ENCODE measurements around the gene PSMG4.

The PSMG4 gene

GRCh38 chr6:3220366-3220765 is 38.4 kb upstream of the PSMG4 start:
- TF ChIP-seq, protein P1, sequence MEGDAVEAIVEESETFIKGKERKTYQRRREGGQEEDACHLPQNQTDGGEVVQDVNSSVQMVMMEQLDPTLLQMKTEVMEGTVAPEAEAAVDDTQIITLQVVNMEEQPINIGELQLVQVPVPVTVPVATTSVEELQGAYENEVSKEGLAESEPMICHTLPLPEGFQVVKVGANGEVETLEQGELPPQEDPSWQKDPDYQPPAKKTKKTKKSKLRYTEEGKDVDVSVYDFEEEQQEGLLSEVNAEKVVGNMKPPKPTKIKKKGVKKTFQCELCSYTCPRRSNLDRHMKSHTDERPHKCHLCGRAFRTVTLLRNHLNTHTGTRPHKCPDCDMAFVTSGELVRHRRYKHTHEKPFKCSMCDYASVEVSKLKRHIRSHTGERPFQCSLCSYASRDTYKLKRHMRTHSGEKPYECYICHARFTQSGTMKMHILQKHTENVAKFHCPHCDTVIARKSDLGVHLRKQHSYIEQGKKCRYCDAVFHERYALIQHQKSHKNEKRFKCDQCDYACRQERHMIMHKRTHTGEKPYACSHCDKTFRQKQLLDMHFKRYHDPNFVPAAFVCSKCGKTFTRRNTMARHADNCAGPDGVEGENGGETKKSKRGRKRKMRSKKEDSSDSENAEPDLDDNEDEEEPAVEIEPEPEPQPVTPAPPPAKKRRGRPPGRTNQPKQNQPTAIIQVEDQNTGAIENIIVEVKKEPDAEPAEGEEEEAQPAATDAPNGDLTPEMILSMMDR (IDR thresholded peaks at IDR 0.05; ENCODE audit: poor library complexity, severe bottlenecking) = no peak
- H3K36me3 ChIP-seq (ENCODE audit: low read depth) = no peaks in the 10 kb centered on the region
- DNase-seq (ENCODE audit: low spot score) (no peak), ATAC-seq (ENCODE audit: low read depth) (no peak)
- no peak overlapping the region for H3K27ac ChIP-seq (ENCODE audit: poor library complexity, severe bottlenecking)
- no peaks in the 10 kb centered on the region for H3K4me1 ChIP-seq (ENCODE audit: insufficient read depth, poor library complexity, severe bottlenecking)
- H3K27me3 ChIP-seq (ENCODE audit: insufficient read depth, poor library complexity, severe bottlenecking) = no peaks in the 10 kb centered on the region
- H3K9me3 ChIP-seq (ENCODE audit: severe bottlenecking) = peaks cover 1% of the 10 kb centered on the region
- no peak overlapping the region for H3K4me3 ChIP-seq (ENCODE audit: severe bottlenecking)

GRCh38 chr6:3221578-3221977 is 37.2 kb upstream of the PSMG4 start:
- Histone ChIP-seq H3K4me1 (ENCODE audit: insufficient read depth, poor library complexity, severe bottlenecking) (no peaks in the 10 kb centered on the region), H3K4me3 (ENCODE audit: severe bottlenecking) (no peak overlapping the region), H3K27ac (ENCODE audit: poor library complexity, severe bottlenecking) (no peak overlapping the region), H3K9me3 (ENCODE audit: severe bottlenecking) (peaks cover 1% of the 10 kb centered on the region), H3K27me3 (ENCODE audit: insufficient read depth, poor library complexity, severe bottlenecking) (peaks cover 7% of the 10 kb centered on the region), H3K36me3 (ENCODE audit: low read depth) (no peaks in the 10 kb centered on the region)
- DNase-seq (ENCODE audit: low spot score) = no peak
- TF ChIP-seq, protein P1 (IDR thresholded peaks at IDR 0.05; ENCODE audit: poor library complexity, severe bottlenecking) = no peak
- no peak for ATAC-seq (ENCODE audit: low read depth)

GRCh38 chr6:3222506-3223038 is 36.2 kb upstream of the PSMG4 start:
- TF ChIP-seq, protein P1 (IDR thresholded peaks at IDR 0.05; ENCODE audit: poor library complexity, severe bottlenecking) = no peak
- DNase-seq (ENCODE audit: low spot score) (no peak), ATAC-seq (ENCODE audit: low read depth) (no peak)
- Histone ChIP-seq H3K27ac (ENCODE audit: poor library complexity, severe bottlenecking) (no peak overlapping the region), H3K27me3 (ENCODE audit: insufficient read depth, poor library complexity, severe bottlenecking) (peaks cover 17% of the 10 kb centered on the region), H3K9me3 (ENCODE audit: severe bottlenecking) (peaks cover 1% of the 10 kb centered on the region), H3K4me1 (ENCODE audit: insufficient read depth, poor library complexity, severe bottlenecking) (no peaks in the 10 kb centered on the region), H3K4me3 (ENCODE audit: severe bottlenecking) (no peak overlapping the region), H3K36me3 (ENCODE audit: low read depth) (no peaks in the 10 kb centered on the region)

DNA sequence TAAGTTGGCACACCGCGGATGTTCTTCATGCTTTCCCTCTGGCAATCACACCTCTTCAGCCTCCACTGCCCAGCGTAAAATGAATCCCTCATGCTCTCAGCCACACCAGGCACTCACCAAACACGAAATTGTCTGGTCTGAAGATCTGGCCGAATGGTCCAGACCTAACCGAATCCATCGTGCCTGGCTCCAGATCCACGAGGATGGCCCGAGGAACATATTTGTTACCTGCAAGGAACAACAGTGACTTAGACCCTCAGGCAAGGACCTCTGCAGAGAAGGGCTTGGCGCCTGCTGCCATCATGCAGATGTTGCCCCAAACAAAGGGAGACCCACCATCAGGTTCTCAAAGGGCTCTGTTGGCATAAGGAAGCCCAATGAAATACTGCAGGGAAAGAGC is 32.7 kb upstream of the PSMG4 start:
- TF ChIP-seq, protein P1 (IDR thresholded peaks at IDR 0.05; ENCODE audit: poor library complexity, severe bottlenecking) = no peak
- Histone ChIP-seq H3K27me3 (ENCODE audit: insufficient read depth, poor library complexity, severe bottlenecking) (peaks cover 48% of the 10 kb centered on the region), H3K36me3 (ENCODE audit: low read depth) (no peaks in the 10 kb centered on the region), H3K4me3 (ENCODE audit: severe bottlenecking) (no peak overlapping the region), H3K9me3 (ENCODE audit: severe bottlenecking) (no peaks in the 10 kb centered on the region), H3K27ac (ENCODE audit: poor library complexity, severe bottlenecking) (no peak overlapping the region), H3K4me1 (ENCODE audit: insufficient read depth, poor library complexity, severe bottlenecking) (no peaks in the 10 kb centered on the region)
- no peak for DNase-seq (ENCODE audit: low spot score)
- ATAC-seq (ENCODE audit: low read depth) = no peak

- Histone ChIP-seq H3K4me3 (ENCODE audit: severe bottlenecking) (peak overlapping the region; percentile 26), H3K27ac (ENCODE audit: poor library complexity, severe bottlenecking) (no peak overlapping the region), H3K9me3 (ENCODE audit: severe bottlenecking) (no peaks in the 10 kb centered on the region), H3K27me3 (ENCODE audit: insufficient read depth, poor library complexity, severe bottlenecking) (peaks cover 48% of the 10 kb centered on the region), H3K36me3 (ENCODE audit: low read depth) (no peaks in the 10 kb centered on the region), H3K4me1 (ENCODE audit: insufficient read depth, poor library complexity, severe bottlenecking) (no peaks in the 10 kb centered on the region)
- no peak for DNase-seq (ENCODE audit: low spot score)
- TF ChIP-seq, protein P1 (IDR thresholded peaks at IDR 0.05; ENCODE audit: poor library complexity, severe bottlenecking) = no peak
- ATAC-seq (ENCODE audit: low read depth) = peak; percentile 24
Measured at GRCh38 chr6:3226481-3227362, 32.0 kb upstream of the PSMG4 start.

Data from RWPE2 (cell line).